GM12878 (cell line): ENCODE data around the gene TANC1. TPM values are rescaled to one million over a fixed set of nuclear protein-coding genes. Genes with fewer than 3 reads are reported as not detected.
A peak's percentile ranks its signal among the peaks of the same experiment; 100 is the strongest.

ENCODE experiments used
- ATAC-seq: fragments of 200-7000 bp; cut with Tn5 transposase; 3 replicates; pipeline ENCODE4 v1.9.1; 2020; ENCODE audit warnings: mild to moderate bottlenecking, moderate library complexity
- BruUV-seq: library from RNA; stranded (reverse); fragments of 400-500 nt; replicated peaks from 2 replicates; lab custom pipeline; 2021; lab: Mats Ljungman, UMichigan
- CTCF ChIA-PET: fragments of 300-600 bp; sonication (Branson Sonifier 250); formaldehyde crosslinking; extraction: SDS; loops from one replicate; lab custom pipeline; 2021; ENCODE audit warnings: inconsistent platforms; lab: Yijun Ruan, JAX
- POLR2A ChIA-PET: fragments of 350-600 bp; formaldehyde crosslinking; extraction: SDS; loops from one replicate; lab custom pipeline; 2021; ENCODE audit warnings: inconsistent platforms; lab: Charles Lee
- RAD21 ChIA-PET: fragments of 300-600 bp; sonication (Branson Sonifier 250); formaldehyde crosslinking; loops from one replicate; lab custom pipeline; 2023; ENCODE audit warnings: antibody characterized with exemption; ENCODE audit not compliant: unreplicated experiment; lab: Charles Lee
- SMC1A ChIA-PET: fragments of 300-600 bp; sonication (Branson Sonifier 250); formaldehyde crosslinking; loops from one replicate; lab custom pipeline; 2023; ENCODE audit not compliant: unreplicated experiment, uncharacterized antibody; lab: Charles Lee
- DNase-seq: peaks from one replicate; pipeline ENCODE4 v3.0.0-alpha.2; 2011; ENCODE audit warnings: low read depth, low spot score
- FAIRE-seq: peaks from 3 replicates; lab custom pipeline; 2011; peaks lifted over from hg19 to GRCh38; lab: Jason Lieb, UNC
- H2AFZ ChIP-seq: 2 replicates; pipeline ENCODE4 v1.6.0; 2011; ENCODE audit warnings: low read depth, low read length, control low read depth; ENCODE audit not compliant: control insufficient read depth
- H3K27ac ChIP-seq: 2 replicates; pipeline ENCODE4 v1.5.1; 2011; ENCODE audit warnings: control low read depth; ENCODE audit not compliant: control insufficient read depth, insufficient read depth
- H3K27me3 ChIP-seq, 2 experiments: replicated peaks in 1 of 2; 2 replicates each; pipeline versions ENCODE4 v1.6.0 to v1.6.1; 2011; ENCODE audit warnings: low read length in 1 of 2; ENCODE audit not compliant: control insufficient read depth in 2 of 2, insufficient read depth in 2 of 2
- H3K36me3 ChIP-seq, 2 experiments: 2 replicates each; pipeline ENCODE4 v1.5.1; 2011; ENCODE audit warnings: low read length in 1 of 2; ENCODE audit not compliant: control insufficient read depth in 2 of 2, insufficient read depth in 2 of 2
- H3K4me1 ChIP-seq: 2 replicates; pipeline ENCODE4 v1.6.1; 2011; ENCODE audit warnings: mild to moderate bottlenecking, low read length, moderate library complexity, mixed read lengths; ENCODE audit not compliant: control insufficient read depth, insufficient read depth
- H3K4me2 ChIP-seq: 2 replicates; pipeline ENCODE4 v1.6.0; 2011; ENCODE audit warnings: control low read depth; ENCODE audit not compliant: control insufficient read depth, insufficient read depth
- H3K4me3 ChIP-seq: fragments of 200-600 bp; sonication (generic); 2 replicates; pipeline ENCODE4 v1.5.1; 2016
- H3K79me2 ChIP-seq: 2 replicates; pipeline ENCODE4 v1.6.0; 2011; ENCODE audit warnings: low read length; ENCODE audit not compliant: control insufficient read depth, insufficient read depth
- H3K9ac ChIP-seq: 2 replicates; pipeline ENCODE4 v1.8.0; 2011; ENCODE audit warnings: low read length, control low read depth, mixed read lengths; ENCODE audit not compliant: control insufficient read depth, insufficient read depth
- H3K9me3 ChIP-seq: replicated peaks from 3 replicates; pipeline ENCODE4 v1.5.1; 2011; ENCODE audit warnings: mild to moderate bottlenecking, low read length; ENCODE audit not compliant: control insufficient read depth, insufficient read depth
- H4K20me1 ChIP-seq: 2 replicates; pipeline ENCODE4 v1.6.0; 2011; ENCODE audit not compliant: control insufficient read depth, insufficient read depth
- BHLHE40 ChIP-seq, 2 experiments: fragments of 450-650 bp in 1 of 2; IDR thresholded peaks; 2 replicates each; pipeline ENCODE4 v1.6.1; 2011 to 2017; ENCODE audit warnings: low read depth in 2 of 2, borderline replicate concordance in 1 of 2, improper control_type of control experiment in 1 of 2, low read length in 1 of 2, mild to moderate bottlenecking in 1 of 2
- EZH2 ChIP-seq: IDR thresholded peaks from 2 replicates; pipeline ENCODE4 v1.6.1; 2012; ENCODE audit warnings: low read depth, mild to moderate bottlenecking, control low read depth, inconsistent platforms, low read length, borderline replicate concordance; ENCODE audit not compliant: control insufficient read depth
- FOS ChIP-seq: IDR thresholded peaks from 3 replicates; pipeline ENCODE4 v1.6.1; 2011; ENCODE audit warnings: borderline replicate concordance; ENCODE audit not compliant: insufficient read length; ENCODE audit errors: extremely low read depth
- IKZF2 ChIP-seq, 2 experiments: fragments of 450-650 bp; IDR thresholded peaks; 2 replicates each; pipeline ENCODE4 v1.6.1; 2017; ENCODE audit warnings: mild to moderate bottlenecking in 2 of 2, moderate library complexity in 2 of 2
- RELA ChIP-seq: fragments of 450-650 bp; IDR thresholded peaks from 2 replicates; pipeline ENCODE4 v1.8.0; 2014; ENCODE audit warnings: borderline replicate concordance; ENCODE audit not compliant: partially characterized antibody
- SMAD5 ChIP-seq: IDR thresholded peaks from 2 replicates; pipeline ENCODE4 v1.6.1; 2016; ENCODE audit warnings: antibody characterized with exemption, low read depth
- SPI1 ChIP-seq: IDR thresholded peaks from 2 replicates; pipeline ENCODE4 v1.6.1; 2011; ENCODE audit warnings: low read depth, mild to moderate bottlenecking, low read length, moderate library complexity, borderline replicate concordance; ENCODE audit not compliant: insufficient read depth
- ZZZ3 ChIP-seq: IDR thresholded peaks from 2 replicates; pipeline ENCODE4 v1.6.1; 2011; ENCODE audit warnings: low read depth; ENCODE audit not compliant: control insufficient read depth, insufficient read length
- WGBS: methylation state at CpG from one replicate; pipeline ENCODE4 v1.1.6; 2016; ENCODE audit warnings: low lambda C conversion rate; ENCODE audit not compliant: insufficient replicate concordance, insufficient coverage; ENCODE audit errors: missing lambda C conversion rate; 5-methylcytosine and 5-hydroxymethylcytosine counted together
- in situ Hi-C: fragments of 300-500 bp; cut with MboI; formaldehyde crosslinking; loops from 9 replicates; pipeline ENCODE4 v1.14.3; 2018; ENCODE audit warnings: mixed read lengths
- intact Hi-C: fragments of 100-400 bp; cut with micrococcal nuclease; formaldehyde crosslinking; loops from one replicate; pipeline ENCODE4 v1.14.2; 2022; ENCODE audit not compliant: unreplicated experiment
- polyA plus RNA-seq, 11 experiments: library from polyadenylated mRNA; depleted of rRNA in 4 of 11; unstranded in 6 of 11; stranded (reverse) in 5 of 11; fragments of >200 nt; fragmentation: Nextera tagmentation in 4 of 11; fragmentation: Illumina TruSeq in 1 of 11; extraction: Ambion mirVana in 4 of 11; extraction: Trizol in 1 of 11; gene quantifications; 1 replicate in 1 of 11; 2 replicates in 10 of 11; pipeline versions ENCODE4 v1.2.1 to v1.2.3, GENCODE V29; 2011 to 2016; ENCODE audit warnings: inconsistent platforms in 2 of 11, missing spikeins in 2 of 11, low read depth in 1 of 11
- total RNA-seq, 4 experiments: library from RNA; depleted of rRNA in 3 of 4; stranded (reverse); fragments of >200 nt in 3 of 4; fragmentation: Illumina TruSeq in 1 of 4; extraction: Trizol in 1 of 4; gene quantifications; 2 replicates each; pipeline versions ENCODE4 v1.2.1 to v1.2.3, GENCODE V29; 2013 to 2021
- TF ChIP-seq, protein P1 (sequence below): IDR thresholded peaks from 2 replicates; pipeline ENCODE4 v1.6.1; 2012; ENCODE audit warnings: low read length, inconsistent platforms
- TF ChIP-seq, protein P2 (sequence below): IDR thresholded peaks from 2 replicates; pipeline ENCODE4 v1.6.1; 2011; ENCODE audit warnings: borderline replicate concordance, low read depth, mild to moderate bottlenecking, moderate library complexity, low read length; ENCODE audit not compliant: insufficient read depth, poor library complexity, severe bottlenecking

Gene TANC1
- total and polyA plus RNA-seq, 10 of the 15 experiments (the other 5 are each of a cell fraction or from before 2014, with no cell fraction given) = 0.05 to 5.0 (median 0.34) TPM

DNA sequence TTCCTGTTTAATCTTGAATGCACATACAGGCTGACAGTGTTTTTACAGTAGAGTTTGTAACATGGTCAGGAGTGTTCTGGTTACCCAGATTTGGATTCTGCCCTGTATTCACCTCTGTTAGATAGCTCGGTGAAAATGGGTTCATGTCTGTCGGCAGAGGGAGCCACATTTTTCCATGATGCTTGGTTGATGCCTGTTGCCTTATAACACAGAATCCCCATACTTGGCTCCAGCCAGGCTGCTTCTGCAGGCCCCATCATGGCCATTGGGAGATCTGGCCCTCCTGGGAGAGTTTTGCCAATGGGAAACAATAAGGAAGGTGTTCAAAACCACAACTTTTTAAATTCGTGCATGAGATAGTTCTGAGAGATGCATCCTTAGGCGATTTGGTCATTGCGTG, 240.0 kb downstream of the TANC1 start:
- H3K4me3 ChIP-seq = no peak overlapping the region
- 77% methylated on average over 5 of the region's 5 CpGs for WGBS
- TF ChIP-seq ZZZ3 (no peak), SPI1 (no peak), BHLHE40 (IDR thresholded peaks at IDR 0.05; ENCODE audit: borderline replicate concordance in 1 of 2, low read depth in 2 of 2, low read length in 1 of 2) (no peak), FOS (no peak), EZH2 (no peak), RELA (no peak), SMAD5 (no peak), IKZF2 (IDR thresholded peaks at IDR 0.05) (no peak)
- TF ChIP-seq, protein P1, sequence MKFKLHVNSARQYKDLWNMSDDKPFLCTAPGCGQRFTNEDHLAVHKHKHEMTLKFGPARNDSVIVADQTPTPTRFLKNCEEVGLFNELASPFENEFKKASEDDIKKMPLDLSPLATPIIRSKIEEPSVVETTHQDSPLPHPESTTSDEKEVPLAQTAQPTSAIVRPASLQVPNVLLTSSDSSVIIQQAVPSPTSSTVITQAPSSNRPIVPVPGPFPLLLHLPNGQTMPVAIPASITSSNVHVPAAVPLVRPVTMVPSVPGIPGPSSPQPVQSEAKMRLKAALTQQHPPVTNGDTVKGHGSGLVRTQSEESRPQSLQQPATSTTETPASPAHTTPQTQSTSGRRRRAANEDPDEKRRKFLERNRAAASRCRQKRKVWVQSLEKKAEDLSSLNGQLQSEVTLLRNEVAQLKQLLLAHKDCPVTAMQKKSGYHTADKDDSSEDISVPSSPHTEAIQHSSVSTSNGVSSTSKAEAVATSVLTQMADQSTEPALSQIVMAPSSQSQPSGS = no peak
- TF ChIP-seq, protein P2, sequence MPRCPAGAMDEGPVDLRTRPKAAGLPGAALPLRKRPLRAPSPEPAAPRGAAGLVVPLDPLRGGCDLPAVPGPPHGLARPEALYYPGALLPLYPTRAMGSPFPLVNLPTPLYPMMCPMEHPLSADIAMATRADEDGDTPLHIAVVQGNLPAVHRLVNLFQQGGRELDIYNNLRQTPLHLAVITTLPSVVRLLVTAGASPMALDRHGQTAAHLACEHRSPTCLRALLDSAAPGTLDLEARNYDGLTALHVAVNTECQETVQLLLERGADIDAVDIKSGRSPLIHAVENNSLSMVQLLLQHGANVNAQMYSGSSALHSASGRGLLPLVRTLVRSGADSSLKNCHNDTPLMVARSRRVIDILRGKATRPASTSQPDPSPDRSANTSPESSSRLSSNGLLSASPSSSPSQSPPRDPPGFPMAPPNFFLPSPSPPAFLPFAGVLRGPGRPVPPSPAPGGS = no peak
- TF ChIP-seq, all 136 proteins: peak for 0
- no TSS peak for BruUV-seq
- Histone ChIP-seq H3K9ac (no peak overlapping the region), H3K4me1 (peaks cover 6% of the 10 kb centered on the region; the same call in 1 of the 2 replicates), H3K4me2 (no peak overlapping the region), H3K27me3 (no peaks in the 10 kb centered on the region), H3K36me3 (no peaks in the 10 kb centered on the region), H3K79me2 (no peaks in the 10 kb centered on the region), H2AFZ (no peak overlapping the region), H3K9me3 (no peaks in the 10 kb centered on the region), H3K27ac (no peak overlapping the region), H4K20me1 (no peaks in the 10 kb centered on the region)
- in situ Hi-C loops (no loop called here), intact Hi-C loops (loop anchor here (10.0 kb wide), 1 partner anchor 506 kb away; the partner anchor contains the start of gene MARCHF7)
- POLR2A ChIA-PET = no interaction called here
- CTCF ChIA-PET = no interaction called here
- FAIRE-seq (peak; percentile 61), DNase-seq (no peak), ATAC-seq (no peak)
- SMC1A ChIA-PET = interaction anchor here (1.1 kb wide), 1 partner anchor 13 kb away, joined by 3 read pairs; no protein-coding TSS in a partner anchor
- RAD21 ChIA-PET = no interaction called here
